BE2C (cell line): ENCODE measurements around the gene TMPRSS11A.

Experiments used
- DNase-seq: peaks from one replicate; pipeline ENCODE4 v3.0.0-alpha.2; 2020
- H3K27me3 ChIP-seq: fragments of 250-450 bp; sonication (Bioruptor Pico); 2 replicates; pipeline ENCODE4 v1.5.1; 2020; ENCODE audit warnings: mild to moderate bottlenecking
- H3K36me3 ChIP-seq: fragments of 250-450 bp; sonication (Bioruptor Pico); 2 replicates; pipeline ENCODE4 v1.5.1; 2020; ENCODE audit warnings: mild to moderate bottlenecking
- H3K4me1 ChIP-seq: fragments of 250-450 bp; sonication (Bioruptor Pico); 2 replicates; pipeline ENCODE4 v1.5.1; 2020
- H3K4me3 ChIP-seq: 2 replicates; pipeline ENCODE4 v1.5.1; 2011; ENCODE audit warnings: low read depth, low read length
- H3K9me3 ChIP-seq: fragments of 250-450 bp; sonication (Bioruptor Pico); 2 replicates; pipeline ENCODE4 v1.5.1; 2020
- TF ChIP-seq, protein P1 (sequence below): IDR thresholded peaks from 2 replicates; pipeline ENCODE4 v1.5.1; 2012; ENCODE audit warnings: mild to moderate bottlenecking, low read depth, low read length

TMPRSS11A gene

DNA sequence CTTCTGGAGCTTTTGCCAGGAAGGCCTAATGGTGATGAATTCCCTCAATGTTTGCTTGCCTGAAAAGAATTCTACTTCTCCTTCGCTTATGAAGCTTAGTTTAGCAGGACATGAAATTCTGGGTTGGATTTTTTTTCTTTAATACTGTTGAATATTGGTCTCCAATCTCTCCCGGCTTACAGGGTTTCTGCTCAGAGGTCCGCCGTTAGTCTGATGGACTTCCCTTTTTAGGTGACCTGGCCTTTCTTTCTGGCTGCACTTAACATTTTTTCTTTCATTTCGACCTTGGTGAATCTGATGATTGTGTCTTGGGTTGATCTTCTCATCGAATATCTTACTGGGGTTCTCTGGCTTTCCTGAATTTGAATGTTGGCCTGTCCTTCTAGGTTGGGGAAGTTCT is 17.2 kb upstream of the TMPRSS11A start:
- H3K4me3 ChIP-seq: no peak overlapping the region
- no peak for DNase-seq
- no peaks in the 10 kb centered on the region for H3K36me3 ChIP-seq
- no peaks in the 10 kb centered on the region for H3K9me3 ChIP-seq
- no peaks in the 10 kb centered on the region for H3K4me1 ChIP-seq
- H3K27me3 ChIP-seq: no peaks in the 10 kb centered on the region
- TF ChIP-seq, protein P1, sequence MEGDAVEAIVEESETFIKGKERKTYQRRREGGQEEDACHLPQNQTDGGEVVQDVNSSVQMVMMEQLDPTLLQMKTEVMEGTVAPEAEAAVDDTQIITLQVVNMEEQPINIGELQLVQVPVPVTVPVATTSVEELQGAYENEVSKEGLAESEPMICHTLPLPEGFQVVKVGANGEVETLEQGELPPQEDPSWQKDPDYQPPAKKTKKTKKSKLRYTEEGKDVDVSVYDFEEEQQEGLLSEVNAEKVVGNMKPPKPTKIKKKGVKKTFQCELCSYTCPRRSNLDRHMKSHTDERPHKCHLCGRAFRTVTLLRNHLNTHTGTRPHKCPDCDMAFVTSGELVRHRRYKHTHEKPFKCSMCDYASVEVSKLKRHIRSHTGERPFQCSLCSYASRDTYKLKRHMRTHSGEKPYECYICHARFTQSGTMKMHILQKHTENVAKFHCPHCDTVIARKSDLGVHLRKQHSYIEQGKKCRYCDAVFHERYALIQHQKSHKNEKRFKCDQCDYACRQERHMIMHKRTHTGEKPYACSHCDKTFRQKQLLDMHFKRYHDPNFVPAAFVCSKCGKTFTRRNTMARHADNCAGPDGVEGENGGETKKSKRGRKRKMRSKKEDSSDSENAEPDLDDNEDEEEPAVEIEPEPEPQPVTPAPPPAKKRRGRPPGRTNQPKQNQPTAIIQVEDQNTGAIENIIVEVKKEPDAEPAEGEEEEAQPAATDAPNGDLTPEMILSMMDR: no peak

DNA sequence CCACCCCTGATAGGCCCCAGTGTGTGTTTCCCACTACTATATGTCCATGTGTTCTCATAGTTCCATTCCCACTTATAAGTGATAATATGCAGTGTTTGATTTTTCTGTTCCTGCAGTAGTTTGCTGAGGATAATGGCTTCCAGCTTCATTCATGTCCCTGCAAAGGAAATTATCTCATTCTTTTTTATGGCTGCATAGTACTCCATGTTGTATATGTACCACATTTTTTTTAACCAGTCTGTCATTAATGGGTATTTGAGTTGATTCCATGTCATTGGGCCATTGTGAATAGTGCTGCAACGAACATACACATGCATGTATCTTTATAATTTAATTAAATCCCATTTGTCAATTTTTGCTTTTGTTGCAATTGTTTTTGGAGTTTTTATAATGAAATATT is 10.3 kb upstream of the TMPRSS11A start:
- no peak for DNase-seq
- TF ChIP-seq, protein P1: no peak

DNA sequence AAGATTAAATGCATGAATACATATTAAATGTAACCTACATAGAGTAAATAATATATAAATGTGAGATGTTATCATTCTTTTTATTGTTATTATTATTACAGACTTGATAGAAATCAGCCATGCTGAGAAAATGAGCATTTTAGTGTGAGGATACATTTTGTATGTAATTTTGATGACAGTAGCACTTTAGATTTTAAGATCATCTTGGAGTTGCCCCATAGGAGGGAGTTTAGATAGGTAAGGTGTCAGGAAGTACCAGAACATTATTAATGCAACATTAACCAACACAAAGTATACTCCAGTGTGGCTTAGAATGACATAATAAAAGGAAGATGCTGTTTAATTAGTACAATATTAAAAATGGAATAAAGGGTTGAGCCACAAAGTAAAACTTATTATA is 8.4 kb downstream of the TMPRSS11A start:
- H3K4me3 ChIP-seq: no peak overlapping the region
- TF ChIP-seq, protein P1: no peak
- H3K36me3 ChIP-seq: no peaks in the 10 kb centered on the region
- no peaks in the 10 kb centered on the region for H3K9me3 ChIP-seq
- DNase-seq: no peak
- H3K4me1 ChIP-seq: no peaks in the 10 kb centered on the region
- H3K27me3 ChIP-seq: no peaks in the 10 kb centered on the region

More for the DNA sequence above, 10.3 kb upstream of the TMPRSS11A start:
- Histone ChIP-seq H3K4me3 (no peak overlapping the region), H3K9me3 (no peaks in the 10 kb centered on the region), H3K36me3 (no peaks in the 10 kb centered on the region), H3K4me1 (no peaks in the 10 kb centered on the region), H3K27me3 (no peaks in the 10 kb centered on the region)

DNA sequence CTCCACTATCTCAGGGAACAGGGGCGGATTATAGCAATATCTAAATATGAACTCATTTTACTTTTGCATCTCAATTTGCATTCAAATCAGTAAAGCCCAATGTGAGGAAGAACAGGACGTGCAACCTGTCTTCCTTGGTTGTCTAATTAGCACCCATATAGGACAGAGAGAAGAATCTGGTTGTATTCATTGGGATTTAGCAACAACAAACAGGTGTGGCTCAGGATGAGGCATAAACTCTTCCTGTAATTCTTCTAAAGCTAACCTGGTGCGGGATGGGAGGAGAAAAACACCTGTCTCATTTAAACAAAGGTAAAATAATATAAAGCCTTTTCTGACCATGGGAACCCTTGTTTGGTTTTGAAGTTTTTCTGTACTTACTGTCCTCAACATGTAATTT is 22.2 kb downstream of the TMPRSS11A start:
- DNase-seq: no peak
- Histone ChIP-seq H3K9me3 (no peaks in the 10 kb centered on the region), H3K36me3 (no peaks in the 10 kb centered on the region), H3K27me3 (no peaks in the 10 kb centered on the region), H3K4me3 (no peak overlapping the region), H3K4me1 (no peaks in the 10 kb centered on the region)
- TF ChIP-seq, protein P1: no peak

DNA sequence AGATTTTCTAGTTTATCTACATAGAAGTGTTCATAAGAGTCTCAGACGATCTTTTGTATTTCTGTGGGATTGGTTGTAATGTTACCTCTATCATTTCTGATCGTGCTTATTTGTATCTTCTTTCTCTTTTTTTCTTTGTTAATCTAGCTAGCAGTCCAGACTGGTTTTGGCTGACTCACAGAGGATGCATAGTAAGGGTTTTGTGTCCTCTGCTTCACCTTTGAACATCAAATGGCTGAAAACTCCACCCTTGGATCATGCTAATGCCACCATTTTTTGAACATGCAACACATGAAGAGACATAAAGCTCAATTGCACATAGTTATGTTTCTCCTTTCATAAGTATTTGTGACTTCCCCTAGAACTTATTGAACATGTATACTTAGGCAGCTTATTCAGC is 22.8 kb downstream of the TMPRSS11A start:
- TF ChIP-seq, protein P1: no peak
- no peak for DNase-seq
- no peak overlapping the region for H3K4me3 ChIP-seq
- no peaks in the 10 kb centered on the region for H3K27me3 ChIP-seq
- no peaks in the 10 kb centered on the region for H3K4me1 ChIP-seq
- H3K9me3 ChIP-seq: no peaks in the 10 kb centered on the region
- H3K36me3 ChIP-seq: no peaks in the 10 kb centered on the region

DNA sequence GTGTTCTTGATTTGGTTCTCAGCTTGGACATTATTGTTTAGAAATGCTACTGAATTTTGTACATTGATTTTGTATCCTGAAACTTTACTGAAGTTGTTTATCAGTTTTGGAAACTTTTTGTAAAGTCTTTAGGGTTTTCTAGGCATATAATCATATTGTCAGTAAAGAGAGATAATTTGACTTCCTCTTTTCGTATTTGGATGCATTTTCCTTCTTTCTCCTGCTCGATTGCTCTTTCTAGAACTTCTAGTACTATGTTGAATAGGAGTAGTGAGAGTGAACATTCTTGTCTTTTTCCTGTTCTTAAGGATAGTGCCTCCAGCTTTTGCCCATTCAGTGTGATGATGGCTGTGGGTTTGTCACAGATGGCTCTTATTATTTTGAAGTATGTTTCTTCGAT is 24.1 kb downstream of the TMPRSS11A start:
- TF ChIP-seq, protein P1: no peak
- no peak for DNase-seq
- Histone ChIP-seq H3K27me3 (no peaks in the 10 kb centered on the region), H3K4me3 (no peak overlapping the region), H3K36me3 (no peaks in the 10 kb centered on the region), H3K4me1 (no peaks in the 10 kb centered on the region), H3K9me3 (no peaks in the 10 kb centered on the region)
